Measurements from ENCODE around the gene FBLN1.
"Not testable (repeated sequence)": the region's sequence is repeated elsewhere in the genome, so short reads cannot be mapped to it uniquely, and the experiment has no call there.

The FBLN1 gene

GRCh38 chr22:45602004-45602733 lies 99.5 kb downstream of the FBLN1 start:
- no peak overlapping the region for H2AFZ ChIP-seq (ENCODE audit: low read depth, low read length)
- no peak overlapping the region for H2BK12ac ChIP-seq (ENCODE audit: low read length in 2 of 2)
- peaks cover 36 to 50% of the 10 kb centered on the region in 2 experiments for H3K36me3 ChIP-seq (ENCODE audit: control insufficient read depth in 1 of 2, insufficient read depth in 2 of 2, low read depth in 1 of 2, low read length in 2 of 2)
- no peak for DNase-seq
- no peak overlapping the region for H3K4ac ChIP-seq (ENCODE audit: low read depth in 1 of 2, low read length in 2 of 2)
- H3K79me1 ChIP-seq (replicated peaks; ENCODE audit: low read length, poor library complexity, severe bottlenecking) = no peaks in the 10 kb centered on the region
- H2BK5ac ChIP-seq (ENCODE audit: low read depth, low read length, poor library complexity, severe bottlenecking) = no peak overlapping the region
- H3K27me3 ChIP-seq (ENCODE audit: control insufficient read depth in 1 of 2, insufficient read depth in 1 of 2, low read length in 2 of 2) = no peaks in the 10 kb centered on the region
- peak overlapping the region; percentile 33 for H2AK5ac ChIP-seq (ENCODE audit: low read length, severe bottlenecking)
- no peak overlapping the region for H3K27ac ChIP-seq (ENCODE audit: low read length, poor library complexity, severe bottlenecking)
- no peaks in the 10 kb centered on the region for H3K9me3 ChIP-seq (ENCODE audit: control insufficient read depth, low read length)
- WGBS = 97% methylated on average over 10 of the region's 10 CpGs
- H2BK15ac ChIP-seq (ENCODE audit: low read depth, poor library complexity, severe bottlenecking) = no peak overlapping the region
- H4K8ac ChIP-seq (ENCODE audit: low read length) = no peak overlapping the region
- no peak overlapping the region for H3K14ac ChIP-seq (ENCODE audit: low read length in 2 of 2)
- no peak overlapping the region for H3K18ac ChIP-seq (ENCODE audit: low read depth in 1 of 2, low read length in 2 of 2)
- no peak overlapping the region for H2BK120ac ChIP-seq (ENCODE audit: low read depth, low read length)
- no peak overlapping the region for H3K4me3 ChIP-seq (ENCODE audit: insufficient read depth in 1 of 2, low read depth in 1 of 2, low read length in 2 of 2)
- H3K23ac ChIP-seq (ENCODE audit: low read length in 2 of 2) = no peak overlapping the region
- no peak overlapping the region for H4K91ac ChIP-seq (ENCODE audit: low read length)
- no peak overlapping the region for H3K4me2 ChIP-seq (ENCODE audit: low read length, poor library complexity, severe bottlenecking)
- peaks cover 22% of the 10 kb centered on the region for H3K4me1 ChIP-seq (ENCODE audit: control insufficient read depth, insufficient read depth, low read depth, low read length)
- no peak overlapping the region for H3K9ac ChIP-seq (ENCODE audit: low read length)

- Histone ChIP-seq H2AFZ (ENCODE audit: low read depth, low read length) (no peak overlapping the region), H3K27ac (ENCODE audit: low read length, poor library complexity, severe bottlenecking) (no peak overlapping the region), H3K14ac (ENCODE audit: low read length in 2 of 2) (no peak overlapping the region), H3K27me3 (ENCODE audit: control insufficient read depth in 1 of 2, insufficient read depth in 1 of 2, low read length in 2 of 2) (no peaks in the 10 kb centered on the region), H3K9me3 (ENCODE audit: control insufficient read depth, low read length) (no peaks in the 10 kb centered on the region), H3K4ac (ENCODE audit: low read depth in 1 of 2, low read length in 2 of 2) (no peak overlapping the region), H3K9ac (ENCODE audit: low read length) (no peak overlapping the region), H2BK120ac (ENCODE audit: low read depth, low read length) (no peak overlapping the region), H4K8ac (ENCODE audit: low read length) (no peak overlapping the region), H2BK15ac (ENCODE audit: low read depth, poor library complexity, severe bottlenecking) (no peak overlapping the region), H3K79me1 (replicated peaks; ENCODE audit: low read length, poor library complexity, severe bottlenecking) (no peaks in the 10 kb centered on the region), H4K91ac (ENCODE audit: low read length) (no peak overlapping the region), H2BK12ac (ENCODE audit: low read length in 2 of 2) (no peak overlapping the region), H2BK5ac (ENCODE audit: low read depth, low read length, poor library complexity, severe bottlenecking) (no peak overlapping the region), H3K4me3 (ENCODE audit: insufficient read depth in 1 of 2, low read depth in 1 of 2, low read length in 2 of 2) (no peak overlapping the region), H3K4me2 (ENCODE audit: low read length, poor library complexity, severe bottlenecking) (no peak overlapping the region), H3K36me3 (ENCODE audit: control insufficient read depth in 1 of 2, insufficient read depth in 2 of 2, low read depth in 1 of 2, low read length in 2 of 2) (peaks cover 28 to 42% of the 10 kb centered on the region in 2 experiments), H2AK5ac (ENCODE audit: low read length, severe bottlenecking) (no peak overlapping the region), H3K18ac (ENCODE audit: low read depth in 1 of 2, low read length in 2 of 2) (no peak overlapping the region), H3K4me1 (ENCODE audit: control insufficient read depth, insufficient read depth, low read depth, low read length) (peaks cover 26% of the 10 kb centered on the region), H3K23ac (ENCODE audit: low read length in 2 of 2) (no peak overlapping the region)
- peak; percentile 44 for DNase-seq
- 87% methylated on average over 21 of the region's 21 CpGs for WGBS
Observed at GRCh38 chr22:45602824-45603595, 100.3 kb downstream of the FBLN1 start.

- Histone ChIP-seq H4K8ac (ENCODE audit: low read length) (no peak overlapping the region), H3K9me3 (ENCODE audit: control insufficient read depth, low read length) (no peaks in the 10 kb centered on the region), H3K4me2 (ENCODE audit: low read length, poor library complexity, severe bottlenecking) (no peak overlapping the region), H3K9ac (ENCODE audit: low read length) (no peak overlapping the region), H2BK12ac (ENCODE audit: low read length in 2 of 2) (no peak overlapping the region), H2AK5ac (ENCODE audit: low read length, severe bottlenecking) (peak overlapping the region; percentile 75), H2BK120ac (ENCODE audit: low read depth, low read length) (no peak overlapping the region), H3K79me1 (replicated peaks; ENCODE audit: low read length, poor library complexity, severe bottlenecking) (no peaks in the 10 kb centered on the region), H2BK15ac (ENCODE audit: low read depth, poor library complexity, severe bottlenecking) (no peak overlapping the region), H3K27ac (ENCODE audit: low read length, poor library complexity, severe bottlenecking) (peak overlapping the region; percentile 8), H3K4me3 (ENCODE audit: insufficient read depth in 1 of 2, low read depth in 1 of 2, low read length in 2 of 2) (no peak overlapping the region), H3K18ac (ENCODE audit: low read depth in 1 of 2, low read length in 2 of 2) (no peak overlapping the region), H3K4me1 (ENCODE audit: control insufficient read depth, insufficient read depth, low read depth, low read length) (peaks cover 30% of the 10 kb centered on the region), H2BK5ac (ENCODE audit: low read depth, low read length, poor library complexity, severe bottlenecking) (no peak overlapping the region), H3K14ac (ENCODE audit: low read length in 2 of 2) (no peak overlapping the region), H2AFZ (ENCODE audit: low read depth, low read length) (no peak overlapping the region), H4K91ac (ENCODE audit: low read length) (no peak overlapping the region), H3K23ac (ENCODE audit: low read length in 2 of 2) (no peak overlapping the region), H3K27me3 (ENCODE audit: control insufficient read depth in 1 of 2, insufficient read depth in 1 of 2, low read length in 2 of 2) (no peaks in the 10 kb centered on the region), H3K36me3 (ENCODE audit: control insufficient read depth in 1 of 2, insufficient read depth in 2 of 2, low read depth in 1 of 2, low read length in 2 of 2) (peaks cover 22 to 36% of the 10 kb centered on the region in 2 experiments), H3K4ac (ENCODE audit: low read depth in 1 of 2, low read length in 2 of 2) (no peak overlapping the region)
- 81% methylated on average over 2 of the region's 3 CpGs for WGBS
- DNase-seq = no peak
Observed at GRCh38 chr22:45603619-45604018, 100.9 kb downstream of the FBLN1 start.

GRCh38 chr22:45608045-45608444 lies 105.4 kb downstream of the FBLN1 start:
- H3K23ac ChIP-seq (ENCODE audit: low read length in 2 of 2); H3K4ac ChIP-seq (ENCODE audit: low read depth in 1 of 2, low read length in 2 of 2); H3K14ac ChIP-seq (ENCODE audit: low read length in 2 of 2); DNase-seq; H3K18ac ChIP-seq (ENCODE audit: low read depth in 1 of 2, low read length in 2 of 2); H3K9me3 ChIP-seq (ENCODE audit: control insufficient read depth, low read length); H3K4me2 ChIP-seq (ENCODE audit: low read length, poor library complexity, severe bottlenecking); H3K79me1 ChIP-seq (replicated peaks; ENCODE audit: low read length, poor library complexity, severe bottlenecking); H2BK12ac ChIP-seq (ENCODE audit: low read length in 2 of 2); H2AFZ ChIP-seq (ENCODE audit: low read depth, low read length); H4K8ac ChIP-seq (ENCODE audit: low read length); H2BK15ac ChIP-seq (ENCODE audit: low read depth, poor library complexity, severe bottlenecking); H3K9ac ChIP-seq (ENCODE audit: low read length); H3K4me3 ChIP-seq (ENCODE audit: insufficient read depth in 1 of 2, low read depth in 1 of 2, low read length in 2 of 2); H3K27me3 ChIP-seq (ENCODE audit: control insufficient read depth in 1 of 2, insufficient read depth in 1 of 2, low read length in 2 of 2); H2BK120ac ChIP-seq (ENCODE audit: low read depth, low read length); H4K91ac ChIP-seq (ENCODE audit: low read length): not testable (repeated sequence)
- H2BK5ac ChIP-seq (ENCODE audit: low read depth, low read length, poor library complexity, severe bottlenecking) = peak overlapping the region; percentile 33
- peak overlapping the region; percentile 76 for H2AK5ac ChIP-seq (ENCODE audit: low read length, severe bottlenecking)
- 91% methylated on average over 8 of the region's 11 CpGs for WGBS
- H3K4me1 ChIP-seq (ENCODE audit: control insufficient read depth, insufficient read depth, low read depth, low read length) = peaks cover 35% of the 10 kb centered on the region
- peak overlapping the region; percentile 54 for H3K27ac ChIP-seq (ENCODE audit: low read length, poor library complexity, severe bottlenecking)
- peaks cover 0 to 11% of the 10 kb centered on the region in 2 experiments for H3K36me3 ChIP-seq (ENCODE audit: control insufficient read depth in 1 of 2, insufficient read depth in 2 of 2, low read depth in 1 of 2, low read length in 2 of 2)

Data from mesenchymal stem cell (in vitro differentiated cells and primary cell).